LNCaP clone FGC (cell line): ENCODE measurements around the gene PIH1D1.

Source experiments
- DNase-seq: peaks from one replicate; pipeline ENCODE4 v3.0.0-alpha.2; 2011; ENCODE audit warnings: low read depth
- H3K4me3 ChIP-seq: 2 replicates; pipeline ENCODE4 v1.5.1; 2011; ENCODE audit warnings: mild to moderate bottlenecking, low read depth, low read length, control low read depth
- TF ChIP-seq, protein P1 (sequence below): IDR thresholded peaks from 2 replicates; pipeline ENCODE4 v1.5.1; 2012; ENCODE audit warnings: mild to moderate bottlenecking; ENCODE audit not compliant: control insufficient read depth, insufficient read depth; ENCODE audit errors: extremely low read depth

The PIH1D1 gene

DNA sequence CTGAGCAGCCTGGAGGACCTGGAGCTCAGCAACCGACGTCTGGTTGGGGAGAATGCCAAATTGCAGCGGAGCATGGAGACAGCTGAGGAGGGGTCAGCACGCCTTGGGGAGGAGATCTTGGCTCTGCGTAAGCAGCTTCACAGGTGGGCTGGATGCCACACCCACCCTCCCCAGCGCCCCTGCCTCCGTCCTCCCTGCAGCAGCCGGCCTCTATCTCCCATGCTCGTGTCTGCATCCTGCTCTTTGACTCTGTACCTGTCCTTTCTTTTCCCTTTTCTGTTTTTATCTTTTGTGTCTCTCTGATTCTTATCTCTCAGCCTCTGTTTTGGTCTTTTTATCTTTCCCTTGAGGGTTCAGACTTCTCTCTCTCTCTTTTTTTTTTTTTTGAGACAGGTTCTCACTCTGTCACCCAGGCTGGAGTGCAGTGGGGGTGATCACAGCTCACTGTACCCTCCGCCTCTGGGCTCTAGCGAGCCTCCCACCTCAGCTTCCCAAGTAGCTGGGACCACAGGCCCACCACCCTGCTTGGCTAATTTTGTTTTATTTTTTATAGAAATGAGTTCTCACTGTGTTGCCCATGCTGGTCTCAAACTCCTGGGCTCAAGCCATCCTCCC, 53.5 kb downstream of the PIH1D1 start:
- no peak for DNase-seq
- TF ChIP-seq, protein P1, sequence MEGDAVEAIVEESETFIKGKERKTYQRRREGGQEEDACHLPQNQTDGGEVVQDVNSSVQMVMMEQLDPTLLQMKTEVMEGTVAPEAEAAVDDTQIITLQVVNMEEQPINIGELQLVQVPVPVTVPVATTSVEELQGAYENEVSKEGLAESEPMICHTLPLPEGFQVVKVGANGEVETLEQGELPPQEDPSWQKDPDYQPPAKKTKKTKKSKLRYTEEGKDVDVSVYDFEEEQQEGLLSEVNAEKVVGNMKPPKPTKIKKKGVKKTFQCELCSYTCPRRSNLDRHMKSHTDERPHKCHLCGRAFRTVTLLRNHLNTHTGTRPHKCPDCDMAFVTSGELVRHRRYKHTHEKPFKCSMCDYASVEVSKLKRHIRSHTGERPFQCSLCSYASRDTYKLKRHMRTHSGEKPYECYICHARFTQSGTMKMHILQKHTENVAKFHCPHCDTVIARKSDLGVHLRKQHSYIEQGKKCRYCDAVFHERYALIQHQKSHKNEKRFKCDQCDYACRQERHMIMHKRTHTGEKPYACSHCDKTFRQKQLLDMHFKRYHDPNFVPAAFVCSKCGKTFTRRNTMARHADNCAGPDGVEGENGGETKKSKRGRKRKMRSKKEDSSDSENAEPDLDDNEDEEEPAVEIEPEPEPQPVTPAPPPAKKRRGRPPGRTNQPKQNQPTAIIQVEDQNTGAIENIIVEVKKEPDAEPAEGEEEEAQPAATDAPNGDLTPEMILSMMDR: no peak
- no peak overlapping the region for H3K4me3 ChIP-seq

DNA sequence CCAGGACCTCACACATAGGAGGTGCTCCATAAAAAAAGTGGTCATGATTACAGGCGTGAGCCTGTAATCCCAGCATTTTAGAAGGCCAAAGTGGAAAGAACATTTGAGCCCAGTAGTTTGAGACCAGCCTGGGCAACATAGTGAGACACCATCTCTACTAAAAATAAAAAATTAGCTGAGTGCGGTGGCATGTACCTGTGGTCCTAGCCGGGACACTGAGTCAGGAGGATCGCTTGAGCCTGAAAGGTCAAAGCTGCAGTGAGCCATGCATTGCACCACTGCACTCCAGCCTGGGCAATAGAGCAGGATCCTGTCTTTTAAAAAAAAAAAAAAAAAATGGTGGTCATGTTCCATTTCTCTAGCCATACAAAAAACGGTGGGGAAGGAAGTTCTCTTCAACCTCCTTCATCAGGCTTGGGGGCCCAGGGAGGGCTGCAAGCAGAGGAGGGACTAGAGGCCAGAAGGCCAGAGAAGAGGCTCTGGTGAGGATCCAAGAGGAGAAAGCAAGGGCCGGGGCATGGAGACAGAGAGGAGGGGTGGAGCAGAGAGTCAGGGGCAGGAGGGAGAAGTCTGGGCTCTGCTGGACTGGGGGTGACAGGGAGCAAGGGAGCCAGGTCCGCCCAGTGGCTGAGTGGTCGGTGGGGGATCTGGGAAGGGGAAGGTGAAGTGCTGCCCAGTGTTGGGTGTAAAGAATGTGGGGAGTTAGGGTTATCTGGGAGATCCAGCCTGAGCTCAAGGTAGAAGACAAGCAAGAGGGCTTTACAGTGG, 54.7 kb downstream of the PIH1D1 start:
- no peak for DNase-seq
- TF ChIP-seq, protein P1: no peak
- H3K4me3 ChIP-seq: no peak overlapping the region
